KMS-11 (cell line): ENCODE measurements around the gene SPC25.
A peak's percentile ranks its signal among the peaks of the same experiment; 100 is the strongest.
"Not testable (repeated sequence)": the region's sequence is repeated elsewhere in the genome, so short reads cannot be mapped to it uniquely, and the experiment has no call there.

Source experiments
- H2AFZ ChIP-seq: fragments of 200-600 bp; sonication (generic); 2 replicates; pipeline ENCODE4 v1.6.1; 2016; ENCODE audit warnings: antibody characterized with exemption, mixed run types, low read depth
- H3K27ac ChIP-seq: fragments of 200-600 bp; sonication (generic); 2 replicates; pipeline ENCODE4 v1.6.1; 2016; ENCODE audit warnings: mild to moderate bottlenecking, mixed run types
- H3K27me3 ChIP-seq: fragments of 200-600 bp; sonication (generic); 2 replicates; pipeline ENCODE4 v1.6.1; 2017; ENCODE audit warnings: mild to moderate bottlenecking, low read depth, mixed run types, moderate library complexity; ENCODE audit not compliant: insufficient read depth
- H3K36me3 ChIP-seq: fragments of 200-600 bp; sonication (generic); 2 replicates; pipeline ENCODE4 v1.6.1; 2017; ENCODE audit warnings: mild to moderate bottlenecking, mixed run types; ENCODE audit not compliant: insufficient read depth
- H3K4me1 ChIP-seq: fragments of 200-600 bp; sonication (generic); 2 replicates; pipeline ENCODE4 v1.6.1; 2016; ENCODE audit warnings: mild to moderate bottlenecking, low read depth, mixed run types; ENCODE audit not compliant: poor library complexity, severe bottlenecking
- H3K4me2 ChIP-seq: fragments of 200-600 bp; sonication (generic); 2 replicates; pipeline ENCODE4 v1.7.0; 2016; ENCODE audit warnings: mild to moderate bottlenecking, mixed run types
- H3K4me3 ChIP-seq: fragments of 200-600 bp; sonication (generic); IDR thresholded peaks from 2 replicates; pipeline ENCODE4 v1.6.1; 2017; ENCODE audit warnings: low read depth, low read length, mixed read lengths; ENCODE audit not compliant: insufficient read depth
- H3K79me2 ChIP-seq: fragments of 200-600 bp; sonication (generic); 2 replicates; pipeline ENCODE4 v1.6.1; 2016; ENCODE audit warnings: low read depth, mixed run types; ENCODE audit not compliant: insufficient read depth
- H3K9ac ChIP-seq: fragments of 200-600 bp; sonication (generic); 2 replicates; pipeline ENCODE4 v1.6.1; 2016; ENCODE audit warnings: mild to moderate bottlenecking, mixed run types
- H4K20me1 ChIP-seq: fragments of 200-600 bp; sonication (generic); 2 replicates; pipeline ENCODE4 v1.6.1; 2016; ENCODE audit warnings: mild to moderate bottlenecking, mixed run types; ENCODE audit not compliant: insufficient read depth
- TF ChIP-seq, protein P1 (sequence below): fragments of 200-600 bp; sonication (generic); conservative IDR thresholded peaks from 2 replicates; pipeline ENCODE4 v1.6.1; 2017; ENCODE audit warnings: low read depth, mild to moderate bottlenecking, antibody characterized with exemption, low read length, moderate library complexity, mixed read lengths

SPC25 gene

DNA sequence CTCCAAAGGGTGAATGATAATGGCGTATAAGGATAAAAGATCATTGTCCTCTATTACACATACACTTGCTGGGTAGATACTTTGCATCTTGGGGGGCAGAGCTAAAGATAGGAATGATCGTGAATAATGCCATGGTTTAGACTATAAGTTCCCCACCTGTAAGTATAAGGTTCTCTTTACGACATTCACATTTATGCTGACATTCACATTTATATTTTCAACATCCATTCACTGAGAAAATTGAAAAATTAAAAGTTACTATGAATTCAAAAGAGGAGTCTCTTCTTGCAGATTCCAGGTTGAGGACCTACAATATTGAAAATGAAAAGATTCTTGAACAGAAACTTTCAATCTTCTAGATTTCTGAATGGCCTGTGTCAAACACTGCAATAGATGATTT, 2.1 kb upstream of the SPC25 start:
- no peak overlapping the region for H3K4me2 ChIP-seq
- H4K20me1 ChIP-seq = no peaks in the 10 kb centered on the region
- H3K27ac ChIP-seq = no peak overlapping the region
- no peaks in the 10 kb centered on the region for H3K27me3 ChIP-seq
- no peaks in the 10 kb centered on the region for H3K36me3 ChIP-seq
- TF ChIP-seq, protein P1, sequence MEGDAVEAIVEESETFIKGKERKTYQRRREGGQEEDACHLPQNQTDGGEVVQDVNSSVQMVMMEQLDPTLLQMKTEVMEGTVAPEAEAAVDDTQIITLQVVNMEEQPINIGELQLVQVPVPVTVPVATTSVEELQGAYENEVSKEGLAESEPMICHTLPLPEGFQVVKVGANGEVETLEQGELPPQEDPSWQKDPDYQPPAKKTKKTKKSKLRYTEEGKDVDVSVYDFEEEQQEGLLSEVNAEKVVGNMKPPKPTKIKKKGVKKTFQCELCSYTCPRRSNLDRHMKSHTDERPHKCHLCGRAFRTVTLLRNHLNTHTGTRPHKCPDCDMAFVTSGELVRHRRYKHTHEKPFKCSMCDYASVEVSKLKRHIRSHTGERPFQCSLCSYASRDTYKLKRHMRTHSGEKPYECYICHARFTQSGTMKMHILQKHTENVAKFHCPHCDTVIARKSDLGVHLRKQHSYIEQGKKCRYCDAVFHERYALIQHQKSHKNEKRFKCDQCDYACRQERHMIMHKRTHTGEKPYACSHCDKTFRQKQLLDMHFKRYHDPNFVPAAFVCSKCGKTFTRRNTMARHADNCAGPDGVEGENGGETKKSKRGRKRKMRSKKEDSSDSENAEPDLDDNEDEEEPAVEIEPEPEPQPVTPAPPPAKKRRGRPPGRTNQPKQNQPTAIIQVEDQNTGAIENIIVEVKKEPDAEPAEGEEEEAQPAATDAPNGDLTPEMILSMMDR = no peak
- peaks cover 11% of the 10 kb centered on the region for H3K4me1 ChIP-seq
- no peak overlapping the region for H3K4me3 ChIP-seq
- no peak overlapping the region for H3K9ac ChIP-seq
- no peak overlapping the region for H2AFZ ChIP-seq
- H3K79me2 ChIP-seq = peaks cover 8% of the 10 kb centered on the region; the same call in 1 of the 2 replicates

DNA sequence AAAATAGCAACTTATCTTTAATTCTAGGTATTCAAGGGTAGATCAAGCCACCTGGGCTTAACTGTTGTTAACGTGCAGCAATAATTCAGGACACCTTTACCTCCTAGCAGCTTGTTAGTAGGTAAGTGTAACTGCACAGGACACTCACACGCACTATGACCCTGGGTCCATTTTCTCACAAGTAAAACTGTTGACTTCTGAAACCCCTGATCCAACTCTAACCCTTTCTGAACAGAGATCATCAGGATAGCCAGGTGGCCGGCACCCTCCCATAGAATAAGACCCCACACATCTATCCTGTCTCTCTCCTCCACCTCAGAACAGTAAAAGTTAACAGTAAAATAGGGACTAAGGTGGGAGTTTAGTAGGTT, 610 bp downstream of the SPC25 start:
- no peaks in the 10 kb centered on the region; the same call in 1 of the 2 replicates for H3K36me3 ChIP-seq
- peak overlapping the region; percentile 54 for H3K4me2 ChIP-seq
- peaks cover 11% of the 10 kb centered on the region for H3K4me1 ChIP-seq
- H3K27ac ChIP-seq = peak overlapping the region; percentile 3; the same call in 1 of the 2 replicates
- TF ChIP-seq, protein P1 = no peak
- peak overlapping the region; percentile 90 for H2AFZ ChIP-seq
- peak overlapping the region; percentile 59; the same call in 1 of the 2 replicates for H3K9ac ChIP-seq
- H4K20me1 ChIP-seq = no peaks in the 10 kb centered on the region
- no peaks in the 10 kb centered on the region for H3K27me3 ChIP-seq
- H3K79me2 ChIP-seq = peaks cover 8% of the 10 kb centered on the region; the same call in 1 of the 2 replicates
- H3K4me3 ChIP-seq = peak overlapping the region; percentile 66

DNA sequence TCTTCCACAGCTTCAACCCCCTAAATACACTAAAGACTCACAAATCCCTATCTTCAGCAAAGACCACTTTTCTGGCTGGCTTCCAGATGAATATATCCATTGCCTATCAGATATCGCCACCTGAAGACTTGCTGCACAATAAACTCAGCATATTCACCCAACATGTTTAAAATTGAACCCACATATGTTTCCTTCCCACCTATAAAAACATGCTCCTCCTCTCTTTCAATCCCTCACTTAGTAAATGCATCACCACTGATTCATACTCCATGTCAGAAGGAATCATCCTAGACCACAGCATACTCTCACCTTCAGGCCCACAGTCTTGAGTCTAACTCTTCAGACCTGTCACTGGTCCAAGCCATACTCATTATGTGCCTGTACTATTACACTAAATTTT, 5.3 kb downstream of the SPC25 start:
- Histone ChIP-seq H3K9ac (no peak overlapping the region), H3K36me3 (no peaks in the 10 kb centered on the region; the same call in 1 of the 2 replicates), H3K4me3 (no peak overlapping the region), H3K4me1 (peaks cover 5% of the 10 kb centered on the region), H3K4me2 (no peak overlapping the region), H4K20me1 (no peaks in the 10 kb centered on the region), H3K27ac (no peak overlapping the region), H2AFZ (no peak overlapping the region), H3K79me2 (peaks cover 8% of the 10 kb centered on the region; the same call in 1 of the 2 replicates), H3K27me3 (no peaks in the 10 kb centered on the region)
- TF ChIP-seq, protein P1 = no peak

DNA sequence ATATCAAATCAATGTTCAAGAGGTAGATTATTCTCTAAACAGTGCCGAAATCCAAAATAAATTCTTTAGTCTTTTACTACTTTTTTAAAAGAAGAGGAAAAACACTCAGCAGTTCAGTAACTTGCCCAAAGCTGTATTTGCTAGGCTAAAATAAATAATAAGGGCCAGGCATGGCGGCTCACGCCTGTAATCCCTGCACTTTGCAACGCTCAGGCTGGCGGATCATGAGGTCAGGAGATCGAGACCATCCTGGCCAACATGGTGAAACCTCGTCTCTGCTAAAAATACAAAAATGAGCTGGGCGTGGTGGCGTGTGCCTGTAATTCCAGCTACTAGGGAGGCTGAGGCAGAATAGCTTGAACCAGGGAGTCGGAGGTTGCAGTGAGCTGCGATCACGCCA, 8.1 kb downstream of the SPC25 start:
- not testable (repeated sequence) for H3K79me2 ChIP-seq, H3K27ac ChIP-seq, H4K20me1 ChIP-seq, H3K27me3 ChIP-seq, H2AFZ ChIP-seq, H3K4me2 ChIP-seq, H3K4me3 ChIP-seq, H3K9ac ChIP-seq, H3K36me3 ChIP-seq, H3K4me1 ChIP-seq

DNA sequence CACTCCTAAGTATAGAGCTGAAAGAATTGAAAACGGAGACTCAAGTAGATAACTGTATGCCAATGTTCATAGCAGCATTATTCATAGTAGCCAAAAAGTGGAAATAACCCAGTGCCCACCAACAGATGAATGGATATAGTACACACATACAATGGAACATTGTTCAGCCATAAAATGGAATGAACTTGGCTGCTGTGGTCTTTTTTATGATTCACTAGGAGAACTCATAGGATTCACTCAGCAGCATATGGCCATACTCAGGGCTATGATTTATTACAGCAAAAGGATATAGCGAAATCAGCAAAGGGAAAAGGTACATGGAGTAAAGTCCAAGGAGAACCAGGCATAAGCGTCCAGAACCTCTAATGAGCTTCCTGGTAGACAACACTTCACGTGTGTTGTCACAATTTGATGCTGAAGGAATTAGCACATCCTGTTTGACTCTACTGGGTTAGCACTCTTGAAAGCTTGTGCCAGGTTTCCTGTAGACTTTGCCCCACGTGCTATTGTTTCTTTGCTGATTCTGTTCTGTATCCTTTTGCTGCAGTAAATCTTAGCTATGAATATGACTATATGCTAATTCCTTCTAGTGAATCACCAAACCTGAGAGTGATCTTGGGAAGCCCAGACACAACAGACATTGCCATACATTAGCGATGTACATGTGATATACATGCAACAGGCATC, 15.7 kb downstream of the SPC25 start:
- H3K4me3 ChIP-seq = no peak overlapping the region
- TF ChIP-seq, protein P1 = no peak

DNA sequence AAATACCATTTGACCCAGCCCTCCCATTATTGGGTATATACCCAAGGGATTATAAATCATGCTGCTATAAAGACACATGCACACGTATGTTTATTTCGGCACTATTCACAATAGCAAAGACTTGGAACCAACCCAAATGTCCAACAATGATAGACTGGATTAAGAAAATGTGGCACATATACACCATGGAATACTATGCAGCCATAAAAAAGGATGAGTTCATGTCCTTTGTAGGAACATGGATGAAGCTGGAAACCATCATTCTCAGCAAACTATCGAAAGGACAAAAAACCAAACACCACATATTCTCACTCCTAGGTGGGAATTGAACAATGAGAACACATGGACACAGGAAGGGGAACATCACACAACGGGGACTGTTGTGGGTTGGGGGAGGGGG, 19.4 kb downstream of the SPC25 start:
- H3K4me2 ChIP-seq, H4K20me1 ChIP-seq, H3K79me2 ChIP-seq, H2AFZ ChIP-seq, H3K27ac ChIP-seq, H3K9ac ChIP-seq, H3K4me1 ChIP-seq, H3K36me3 ChIP-seq, H3K27me3 ChIP-seq, H3K4me3 ChIP-seq: not testable (repeated sequence)

More for the DNA sequence above, 15.7 kb downstream of the SPC25 start:
- Histone ChIP-seq H3K27me3 (no peaks in the 10 kb centered on the region), H3K4me2 (no peak overlapping the region), H3K36me3 (no peaks in the 10 kb centered on the region), H4K20me1 (no peaks in the 10 kb centered on the region), H3K4me1 (no peaks in the 10 kb centered on the region), H3K27ac (no peak overlapping the region), H3K9ac (no peak overlapping the region), H3K79me2 (no peaks in the 10 kb centered on the region), H2AFZ (no peak overlapping the region)

DNA sequence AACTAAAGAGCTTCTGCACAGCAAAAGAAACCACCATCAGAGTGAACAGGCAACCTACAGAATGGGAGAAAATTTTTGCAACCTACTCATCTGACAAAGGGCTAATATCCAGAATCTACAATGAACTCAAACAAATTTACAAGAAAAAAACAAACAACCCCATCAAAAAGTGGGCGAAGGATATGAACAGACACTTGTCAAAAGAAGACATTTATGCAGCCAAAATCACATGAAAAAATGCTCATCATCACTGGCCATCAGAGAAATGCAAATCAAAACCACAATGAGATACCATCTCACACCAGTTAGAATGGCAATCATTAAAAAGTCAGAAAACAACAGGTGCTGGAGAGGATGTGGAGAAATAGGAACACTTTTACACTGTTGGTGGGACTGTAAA, 19.9 kb downstream of the SPC25 start:
- not testable (repeated sequence) for H2AFZ ChIP-seq, H3K4me2 ChIP-seq, H3K27ac ChIP-seq, H3K79me2 ChIP-seq, H3K4me1 ChIP-seq, H3K36me3 ChIP-seq, H3K4me3 ChIP-seq, H3K27me3 ChIP-seq, H3K9ac ChIP-seq, H4K20me1 ChIP-seq
